HCT116 (cell line): Measurements from ENCODE around the gene EPHA10. TPM values are rescaled to one million over a fixed set of nuclear protein-coding genes. Genes with fewer than 3 reads are reported as not detected.

ENCODE experiments used
- ATAC-seq: fragments of 200-7000 bp; cut with Tn5 transposase; 2 replicates; pipeline ENCODE4 v1.9.1; 2020; ENCODE audit warnings: mild to moderate bottlenecking, moderate library complexity
- BruUV-seq: library from RNA; stranded (reverse); fragments of 400-500 nt; replicated peaks from 2 replicates; lab custom pipeline; 2021; lab: Mats Ljungman, UMichigan
- CTCF ChIA-PET: fragments of 300-600 bp; sonication (Branson Sonifier 250); formaldehyde crosslinking; loops from one replicate; lab custom pipeline; 2021; ENCODE audit warnings: antibody characterized with exemption; lab: Charles Lee
- POLR2A ChIA-PET: fragments of 300-600, 350-600 bp; sonication (Branson Sonifier 250); formaldehyde crosslinking; loops from one replicate; lab custom pipeline; 2021; ENCODE audit warnings: antibody characterized with exemption; lab: Charles Lee
- RAD21 ChIA-PET, 2 experiments: fragments of 300-600 bp; sonication (Branson Sonifier 250); formaldehyde crosslinking; loops; one replicate each; lab custom pipeline; 2023; ENCODE audit warnings: low total read pairs in 2 of 2; ENCODE audit not compliant: uncharacterized antibody in 2 of 2, unreplicated experiment in 2 of 2, low non-redundant PET in 1 of 2; lab: Charles Lee
- DNase-seq: peaks from one replicate; pipeline ENCODE4 v3.0.0-alpha.2; 2010; ENCODE audit warnings: low read depth, low spot score
- H2AFZ ChIP-seq: fragments of 200-600 bp; shearing (Covaris generic), sonication (generic); 2 replicates; pipeline ENCODE4 v1.6.1; 2017; ENCODE audit warnings: low read depth, mixed run types, mixed read lengths, antibody characterized with exemption, low read length; ENCODE audit not compliant: poor library complexity, severe bottlenecking
- H3K27ac ChIP-seq: 2 replicates; pipeline ENCODE4 v1.5.1; 2012; ENCODE audit warnings: low read depth, low read length
- H3K27me3 ChIP-seq: fragments of 200-600 bp; sonication (generic); 2 replicates; pipeline ENCODE4 v1.6.1; 2016; ENCODE audit warnings: mixed run types, low read length, mixed read lengths; ENCODE audit not compliant: insufficient read depth
- H3K36me3 ChIP-seq, 2 experiments: fragments of 200-500 bp in 1 of 2; fragments of 200-600 bp in 1 of 2; sonication (Bioruptor generic) in 1 of 2; sonication (generic) in 1 of 2; 2 replicates each; pipeline versions ENCODE4 v1.5.1 to v1.6.1; 2014 to 2016; ENCODE audit warnings: low read length in 2 of 2, inconsistent platforms in 1 of 2, mixed read lengths in 1 of 2, mixed run types in 1 of 2; ENCODE audit not compliant: insufficient read depth in 2 of 2, control insufficient read depth in 1 of 2
- H3K4me1 ChIP-seq, 2 experiments: fragments of 200-600 bp in 1 of 2; sonication (generic) in 1 of 2; 2 replicates each; pipeline versions ENCODE4 v1.5.1 to v1.6.1; 2012 to 2017; ENCODE audit warnings: low read length in 2 of 2, inconsistent platforms in 1 of 2, mild to moderate bottlenecking in 1 of 2, mixed read lengths in 1 of 2, mixed run types in 1 of 2, moderate library complexity in 1 of 2; ENCODE audit not compliant: insufficient read depth in 2 of 2, control insufficient read depth in 1 of 2
- H3K4me2 ChIP-seq: fragments of 200-600 bp; sonication (generic); 2 replicates; pipeline ENCODE4 v1.6.1; 2017; ENCODE audit warnings: mixed run types, low read length, mixed read lengths
- H3K4me3 ChIP-seq, 2 experiments: fragments of 200-600 bp in 1 of 2; sonication (generic) in 1 of 2; replicated peaks in 1 of 2; 2 replicates each; pipeline ENCODE4 v1.5.1; 2011 to 2016; ENCODE audit warnings: low read length in 2 of 2, control low read depth in 1 of 2, low read depth in 1 of 2, mild to moderate bottlenecking in 1 of 2, mixed read lengths in 1 of 2, mixed run types in 1 of 2
- H3K79me2 ChIP-seq: fragments of 200-600 bp; sonication (generic); 2 replicates; pipeline ENCODE4 v1.6.1; 2017; ENCODE audit warnings: mild to moderate bottlenecking, mixed run types, low read length, moderate library complexity, mixed read lengths; ENCODE audit not compliant: insufficient read depth
- H3K9ac ChIP-seq: fragments of 200-600 bp; sonication (generic); 2 replicates; pipeline ENCODE4 v1.6.1; 2016; ENCODE audit warnings: low read length, mixed read lengths
- H3K9me2 ChIP-seq: fragments of 200-600 bp; sonication (generic), shearing (Covaris generic); 2 replicates; pipeline ENCODE4 v1.6.1; 2017; ENCODE audit warnings: mixed run types, mild to moderate bottlenecking, moderate library complexity; ENCODE audit not compliant: insufficient read depth
- H3K9me3 ChIP-seq, 2 experiments: fragments of 200-500 bp in 1 of 2; fragments of 200-600 bp in 1 of 2; sonication (Bioruptor generic) in 1 of 2; sonication (generic) in 1 of 2; 2 replicates each; pipeline ENCODE4 v1.6.1; 2014 to 2017; ENCODE audit warnings: low read length in 2 of 2, mixed read lengths in 2 of 2, inconsistent platforms in 1 of 2, low read depth in 1 of 2, mild to moderate bottlenecking in 1 of 2, mixed run types in 1 of 2, moderate library complexity in 1 of 2; ENCODE audit not compliant: control insufficient read depth in 1 of 2, insufficient read depth in 1 of 2
- H4K20me1 ChIP-seq: fragments of 200-600 bp; sonication (generic), shearing (Covaris generic); 2 replicates; pipeline ENCODE4 v1.6.1; 2017; ENCODE audit warnings: mixed run types, mild to moderate bottlenecking, moderate library complexity; ENCODE audit not compliant: insufficient read depth
- CEBPB ChIP-seq: IDR thresholded peaks from 2 replicates; pipeline ENCODE4 v1.6.1; 2012; ENCODE audit warnings: low read depth
- EGR1 ChIP-seq: IDR thresholded peaks from 2 replicates; pipeline ENCODE4 v1.6.1; 2012; ENCODE audit warnings: low read depth
- ELF1 ChIP-seq: IDR thresholded peaks from 2 replicates; pipeline ENCODE4 v1.6.1; 2012; ENCODE audit warnings: low read depth, borderline replicate concordance
- EZH2phosphoT487 ChIP-seq: fragments of 200-600 bp; IDR thresholded peaks from 2 replicates; pipeline ENCODE4 v1.6.1; 2018; ENCODE audit warnings: antibody characterized with exemption, borderline replicate concordance
- FOSL1 ChIP-seq: IDR thresholded peaks from 2 replicates; pipeline ENCODE4 v1.6.1; 2012; ENCODE audit warnings: low read depth
- JUND ChIP-seq: IDR thresholded peaks from 2 replicates; pipeline ENCODE4 v1.6.1; 2012
- POLR2A ChIP-seq: IDR thresholded peaks from 2 replicates; pipeline ENCODE4 v1.7.0; 2011; ENCODE audit warnings: borderline replicate concordance; ENCODE audit not compliant: insufficient read depth, insufficient read length; ENCODE audit errors: extremely low read depth
- SP1 ChIP-seq: IDR thresholded peaks from 2 replicates; pipeline ENCODE4 v1.6.1; 2012; ENCODE audit warnings: low read depth
- SRF ChIP-seq: IDR thresholded peaks from 2 replicates; pipeline ENCODE4 v1.6.1; 2012; ENCODE audit warnings: low read depth
- TCF7L2 ChIP-seq: IDR thresholded peaks from 2 replicates; pipeline ENCODE4 v1.7.0; 2011; ENCODE audit warnings: borderline replicate concordance, inconsistent platforms; ENCODE audit not compliant: insufficient read depth, insufficient read length; ENCODE audit errors: extremely low read depth
- YY1 ChIP-seq: IDR thresholded peaks from 2 replicates; pipeline ENCODE4 v1.6.1; 2011; ENCODE audit warnings: low read length, low read depth, moderate library complexity, mild to moderate bottlenecking; ENCODE audit not compliant: insufficient replicate concordance; ENCODE audit errors: extremely low read depth
- ZFX ChIP-seq: fragments of 450-650 bp; IDR thresholded peaks from 2 replicates; pipeline ENCODE4 v1.6.1; 2017
- intact Hi-C: fragments of 100-400 bp; cut with micrococcal nuclease; formaldehyde crosslinking; loops from 2 replicates; pipeline ENCODE4 v1.10.0; 2022
- total RNA-seq: library from RNA; stranded (reverse); gene quantifications from one replicate; pipeline ENCODE4 v1.2.1, GENCODE V29; 2021; ENCODE audit not compliant: unreplicated experiment
- TF ChIP-seq, protein P1 (sequence below): IDR thresholded peaks from 2 replicates; pipeline ENCODE4 v1.6.1; 2012
- TF ChIP-seq, protein P2 (sequence below): IDR thresholded peaks from 2 replicates; pipeline ENCODE4 v1.6.1; 2012
- TF ChIP-seq, protein P3 (sequence below), 3 experiments: fragments of 200-600 bp in 1 of 3; sonication (generic) in 1 of 3; IDR thresholded peaks in 2 of 3; conservative IDR thresholded peaks in 1 of 3; 2 replicates each; pipeline ENCODE4 v1.5.1; 2012 to 2017; ENCODE audit warnings: low read depth in 2 of 3, low read length in 2 of 3, antibody characterized with exemption in 1 of 3, borderline replicate concordance in 1 of 3, control low read depth in 1 of 3, mild to moderate bottlenecking in 1 of 3, mixed read lengths in 1 of 3, mixed run types in 1 of 3, moderate library complexity in 1 of 3; ENCODE audit not compliant: insufficient read depth in 1 of 3
- TF ChIP-seq, protein P4 (sequence below): IDR thresholded peaks from 2 replicates; pipeline ENCODE4 v1.6.1; 2012; ENCODE audit warnings: low read depth

Gene EPHA10
- total RNA-seq, 1 experiment from 2014 or later: 6.5 TPM

DNA sequence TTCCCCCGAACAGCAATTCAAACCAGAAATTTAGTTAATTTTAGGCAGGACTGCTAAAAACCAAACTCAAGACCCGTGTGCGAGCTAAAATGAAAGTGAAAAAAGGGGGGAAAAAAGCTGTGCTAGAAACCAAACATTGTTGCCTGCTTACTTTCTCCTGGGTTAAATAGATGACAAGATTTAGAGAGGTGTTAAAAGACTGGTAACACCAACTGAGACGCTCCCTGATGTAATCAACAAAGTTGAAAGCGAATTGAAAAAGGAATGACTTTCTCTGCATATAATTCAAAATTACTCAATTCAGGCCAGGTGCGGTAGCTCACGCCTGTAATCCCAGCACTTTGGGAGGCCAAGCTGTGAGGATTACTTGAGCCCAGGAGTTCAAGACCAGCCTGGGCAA is 65.8 kb downstream of the EPHA10 start:
- intact Hi-C loops: loop anchor here (10.0 kb wide), 1 partner anchor 1136 kb away; no protein-coding TSS in a partner anchor

More for the DNA sequence above, 65.8 kb downstream of the EPHA10 start:
- Histone ChIP-seq H3K4me2 (no peak overlapping the region), H2AFZ (no peak overlapping the region), H3K79me2 (peaks cover 62% of the 10 kb centered on the region), H3K9me2 (no peaks in the 10 kb centered on the region), H3K27me3 (no peaks in the 10 kb centered on the region), H3K9ac (no peak overlapping the region), H3K36me3 (peaks cover 77 to 79% of the 10 kb centered on the region in 2 experiments), H4K20me1 (peaks cover 5% of the 10 kb centered on the region; the same call in 1 of the 2 replicates), H3K9me3 (no peaks in the 10 kb centered on the region), H3K4me3 (no peak overlapping the region), H3K4me1 (no peaks in the 10 kb centered on the region), H3K27ac (no peak overlapping the region)
- TF ChIP-seq ELF1 (no peak), TCF7L2 (no peak), FOSL1 (no peak), JUND (no peak), CEBPB (no peak), POLR2A (no peak), SP1 (no peak), ZFX (no peak), YY1 (no peak), SRF (no peak), EGR1 (no peak), EZH2phosphoT487 (no peak)
- TF ChIP-seq, protein P1, sequence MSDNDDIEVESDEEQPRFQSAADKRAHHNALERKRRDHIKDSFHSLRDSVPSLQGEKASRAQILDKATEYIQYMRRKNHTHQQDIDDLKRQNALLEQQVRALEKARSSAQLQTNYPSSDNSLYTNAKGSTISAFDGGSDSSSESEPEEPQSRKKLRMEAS: no peak
- TF ChIP-seq, protein P2, sequence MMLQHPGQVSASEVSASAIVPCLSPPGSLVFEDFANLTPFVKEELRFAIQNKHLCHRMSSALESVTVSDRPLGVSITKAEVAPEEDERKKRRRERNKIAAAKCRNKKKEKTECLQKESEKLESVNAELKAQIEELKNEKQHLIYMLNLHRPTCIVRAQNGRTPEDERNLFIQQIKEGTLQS: no peak
- TF ChIP-seq, protein P3, sequence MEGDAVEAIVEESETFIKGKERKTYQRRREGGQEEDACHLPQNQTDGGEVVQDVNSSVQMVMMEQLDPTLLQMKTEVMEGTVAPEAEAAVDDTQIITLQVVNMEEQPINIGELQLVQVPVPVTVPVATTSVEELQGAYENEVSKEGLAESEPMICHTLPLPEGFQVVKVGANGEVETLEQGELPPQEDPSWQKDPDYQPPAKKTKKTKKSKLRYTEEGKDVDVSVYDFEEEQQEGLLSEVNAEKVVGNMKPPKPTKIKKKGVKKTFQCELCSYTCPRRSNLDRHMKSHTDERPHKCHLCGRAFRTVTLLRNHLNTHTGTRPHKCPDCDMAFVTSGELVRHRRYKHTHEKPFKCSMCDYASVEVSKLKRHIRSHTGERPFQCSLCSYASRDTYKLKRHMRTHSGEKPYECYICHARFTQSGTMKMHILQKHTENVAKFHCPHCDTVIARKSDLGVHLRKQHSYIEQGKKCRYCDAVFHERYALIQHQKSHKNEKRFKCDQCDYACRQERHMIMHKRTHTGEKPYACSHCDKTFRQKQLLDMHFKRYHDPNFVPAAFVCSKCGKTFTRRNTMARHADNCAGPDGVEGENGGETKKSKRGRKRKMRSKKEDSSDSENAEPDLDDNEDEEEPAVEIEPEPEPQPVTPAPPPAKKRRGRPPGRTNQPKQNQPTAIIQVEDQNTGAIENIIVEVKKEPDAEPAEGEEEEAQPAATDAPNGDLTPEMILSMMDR (IDR thresholded peaks at IDR 0.05 in 2 of 3, conservative IDR thresholded peaks at IDR 0.05 in 1 of 3; ENCODE audit: borderline replicate concordance in 1 of 3, insufficient read depth in 1 of 3, low read depth in 2 of 3, low read length in 2 of 3): no peak
- TF ChIP-seq, protein P4, sequence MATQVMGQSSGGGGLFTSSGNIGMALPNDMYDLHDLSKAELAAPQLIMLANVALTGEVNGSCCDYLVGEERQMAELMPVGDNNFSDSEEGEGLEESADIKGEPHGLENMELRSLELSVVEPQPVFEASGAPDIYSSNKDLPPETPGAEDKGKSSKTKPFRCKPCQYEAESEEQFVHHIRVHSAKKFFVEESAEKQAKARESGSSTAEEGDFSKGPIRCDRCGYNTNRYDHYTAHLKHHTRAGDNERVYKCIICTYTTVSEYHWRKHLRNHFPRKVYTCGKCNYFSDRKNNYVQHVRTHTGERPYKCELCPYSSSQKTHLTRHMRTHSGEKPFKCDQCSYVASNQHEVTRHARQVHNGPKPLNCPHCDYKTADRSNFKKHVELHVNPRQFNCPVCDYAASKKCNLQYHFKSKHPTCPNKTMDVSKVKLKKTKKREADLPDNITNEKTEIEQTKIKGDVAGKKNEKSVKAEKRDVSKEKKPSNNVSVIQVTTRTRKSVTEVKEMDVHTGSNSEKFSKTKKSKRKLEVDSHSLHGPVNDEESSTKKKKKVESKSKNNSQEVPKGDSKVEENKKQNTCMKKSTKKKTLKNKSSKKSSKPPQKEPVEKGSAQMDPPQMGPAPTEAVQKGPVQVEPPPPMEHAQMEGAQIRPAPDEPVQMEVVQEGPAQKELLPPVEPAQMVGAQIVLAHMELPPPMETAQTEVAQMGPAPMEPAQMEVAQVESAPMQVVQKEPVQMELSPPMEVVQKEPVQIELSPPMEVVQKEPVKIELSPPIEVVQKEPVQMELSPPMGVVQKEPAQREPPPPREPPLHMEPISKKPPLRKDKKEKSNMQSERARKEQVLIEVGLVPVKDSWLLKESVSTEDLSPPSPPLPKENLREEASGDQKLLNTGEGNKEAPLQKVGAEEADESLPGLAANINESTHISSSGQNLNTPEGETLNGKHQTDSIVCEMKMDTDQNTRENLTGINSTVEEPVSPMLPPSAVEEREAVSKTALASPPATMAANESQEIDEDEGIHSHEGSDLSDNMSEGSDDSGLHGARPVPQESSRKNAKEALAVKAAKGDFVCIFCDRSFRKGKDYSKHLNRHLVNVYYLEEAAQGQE: no peak
- BruUV-seq: no TSS peak
- POLR2A ChIA-PET: no interaction called here
- DNase-seq (no peak), ATAC-seq (no peak)
- RAD21 ChIA-PET: no interaction called here
- CTCF ChIA-PET: no interaction called here
